Measurements from ENCODE around the gene LRRC51. TPM values are rescaled to one million over a fixed set of nuclear protein-coding genes. Genes with fewer than 3 reads are reported as not detected.

LRRC51 gene, protein sequence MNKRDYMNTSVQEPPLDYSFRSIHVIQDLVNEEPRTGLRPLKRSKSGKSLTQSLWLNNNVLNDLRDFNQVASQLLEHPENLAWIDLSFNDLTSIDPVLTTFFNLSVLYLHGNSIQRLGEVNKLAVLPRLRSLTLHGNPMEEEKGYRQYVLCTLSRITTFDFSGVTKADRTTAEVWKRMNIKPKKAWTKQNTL
- 1 to 10 TPM; 3.2 to 7.0 (median 4.5) TPM for total RNA-seq

DNA sequence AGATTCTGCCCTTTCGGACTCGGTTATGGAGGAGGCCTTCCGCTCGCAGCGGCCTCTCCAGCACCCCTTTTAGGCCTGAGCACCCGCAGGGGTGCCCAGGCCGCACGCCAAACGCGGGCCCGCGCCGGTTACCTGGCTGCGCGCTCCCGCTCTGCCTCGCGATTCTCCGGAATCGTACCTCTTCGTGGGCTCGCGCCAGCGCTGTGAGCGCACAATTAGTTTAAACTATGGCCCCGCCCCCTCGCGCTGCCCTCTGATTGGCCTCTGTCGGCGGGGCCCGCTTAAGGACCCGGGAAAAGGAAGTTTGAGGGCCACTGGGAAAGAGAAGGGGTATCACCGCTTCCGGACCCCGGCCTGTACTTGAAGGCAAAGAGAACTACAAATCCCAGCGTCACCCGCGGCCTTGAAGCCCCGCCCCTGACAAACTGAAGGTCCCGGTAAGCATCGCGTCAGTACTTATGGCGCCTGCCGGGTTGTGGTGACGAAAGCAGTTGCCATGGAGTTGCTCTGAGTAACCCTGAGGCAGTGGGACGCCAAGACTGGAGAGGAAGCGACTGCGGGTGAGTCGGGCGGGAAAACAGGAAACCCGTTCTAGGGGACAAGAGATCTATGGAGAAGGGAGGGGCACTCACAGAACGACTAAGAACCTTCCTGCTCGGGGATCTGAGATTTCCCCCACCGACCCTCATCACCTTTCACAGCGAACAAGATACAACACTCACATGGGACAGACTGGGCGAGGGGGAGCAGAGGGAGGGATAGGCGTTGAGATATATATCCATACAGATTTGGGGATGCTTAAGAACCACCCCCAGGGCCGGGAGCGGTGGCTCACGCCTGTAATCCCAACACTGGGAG lies at the start of gene LRRC51, which contains the start of gene NUMA1:
LRRC51 (plus strand) TSS at position 525 of the 858 bp plus-strand sequence. CDS start 8,234 bp downstream, outside the sequence.
NUMA1 (minus strand) TSS at position 217 of the 858 bp plus-strand sequence. CDS start 44,599 bp downstream, outside the sequence.
- TF ChIP-seq, protein P1, sequence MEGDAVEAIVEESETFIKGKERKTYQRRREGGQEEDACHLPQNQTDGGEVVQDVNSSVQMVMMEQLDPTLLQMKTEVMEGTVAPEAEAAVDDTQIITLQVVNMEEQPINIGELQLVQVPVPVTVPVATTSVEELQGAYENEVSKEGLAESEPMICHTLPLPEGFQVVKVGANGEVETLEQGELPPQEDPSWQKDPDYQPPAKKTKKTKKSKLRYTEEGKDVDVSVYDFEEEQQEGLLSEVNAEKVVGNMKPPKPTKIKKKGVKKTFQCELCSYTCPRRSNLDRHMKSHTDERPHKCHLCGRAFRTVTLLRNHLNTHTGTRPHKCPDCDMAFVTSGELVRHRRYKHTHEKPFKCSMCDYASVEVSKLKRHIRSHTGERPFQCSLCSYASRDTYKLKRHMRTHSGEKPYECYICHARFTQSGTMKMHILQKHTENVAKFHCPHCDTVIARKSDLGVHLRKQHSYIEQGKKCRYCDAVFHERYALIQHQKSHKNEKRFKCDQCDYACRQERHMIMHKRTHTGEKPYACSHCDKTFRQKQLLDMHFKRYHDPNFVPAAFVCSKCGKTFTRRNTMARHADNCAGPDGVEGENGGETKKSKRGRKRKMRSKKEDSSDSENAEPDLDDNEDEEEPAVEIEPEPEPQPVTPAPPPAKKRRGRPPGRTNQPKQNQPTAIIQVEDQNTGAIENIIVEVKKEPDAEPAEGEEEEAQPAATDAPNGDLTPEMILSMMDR (IDR thresholded peaks at IDR 0.05; ENCODE audit: low read depth) = no peak

DNA sequence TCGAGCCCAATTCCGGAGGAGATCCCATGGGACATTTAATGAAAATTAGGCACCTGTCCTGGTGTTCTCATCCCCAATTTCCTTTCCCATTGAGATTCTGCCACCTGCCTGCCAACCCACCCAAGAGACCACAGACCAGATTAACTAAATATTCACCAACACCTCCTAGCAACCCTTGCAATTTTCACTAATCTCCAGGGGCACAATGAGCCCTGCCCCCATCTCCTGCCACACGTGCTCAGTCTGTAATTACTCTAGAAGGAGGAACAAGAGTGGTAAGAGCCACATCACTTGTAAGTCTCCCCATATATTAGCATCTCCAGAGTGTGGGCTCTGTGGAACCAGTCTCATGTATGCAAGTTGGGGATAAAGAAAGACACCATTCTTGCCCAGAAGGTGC lies 44.0 kb upstream of the LRRC51 start:
- TF ChIP-seq, protein P1 (IDR thresholded peaks at IDR 0.05; ENCODE audit: low read depth) = no peak

DNA sequence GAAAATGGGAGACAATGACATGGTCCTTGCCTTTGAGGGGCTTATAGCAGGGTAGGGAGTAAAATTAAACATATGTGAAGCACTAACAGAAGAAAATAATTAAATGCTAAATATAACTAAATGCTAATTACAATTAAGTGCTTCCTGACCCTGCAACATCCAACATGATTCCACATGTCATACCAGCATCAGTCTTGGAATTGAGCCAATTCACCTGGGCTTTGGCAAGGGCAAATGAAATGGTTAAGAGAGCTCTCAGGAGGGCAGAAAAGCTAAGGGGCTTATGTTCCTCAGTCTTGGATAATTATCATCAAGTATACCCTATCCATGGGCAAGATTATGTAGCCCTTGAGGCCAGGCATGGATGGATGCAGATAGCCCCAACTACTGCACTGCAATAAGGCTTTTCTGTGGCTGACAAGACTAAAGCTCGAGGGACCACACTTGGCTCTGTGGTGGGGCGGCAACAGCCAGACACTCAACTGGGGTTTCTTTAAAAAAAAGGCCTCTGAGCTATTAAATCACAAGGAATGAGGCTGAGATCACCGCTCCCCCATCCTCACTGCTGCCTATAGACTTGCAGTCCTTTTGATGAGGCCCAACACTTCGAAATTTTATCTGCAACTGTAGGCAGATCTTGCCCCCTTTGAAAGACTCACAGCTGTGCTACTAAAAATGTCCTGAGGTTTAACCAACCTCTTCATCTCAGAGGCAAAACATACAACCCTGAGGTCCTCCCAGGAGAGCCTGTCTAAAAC lies 42.9 kb upstream of the LRRC51 start:
- TF ChIP-seq, protein P1 (IDR thresholded peaks at IDR 0.05; ENCODE audit: low read depth) = no peak

DNA sequence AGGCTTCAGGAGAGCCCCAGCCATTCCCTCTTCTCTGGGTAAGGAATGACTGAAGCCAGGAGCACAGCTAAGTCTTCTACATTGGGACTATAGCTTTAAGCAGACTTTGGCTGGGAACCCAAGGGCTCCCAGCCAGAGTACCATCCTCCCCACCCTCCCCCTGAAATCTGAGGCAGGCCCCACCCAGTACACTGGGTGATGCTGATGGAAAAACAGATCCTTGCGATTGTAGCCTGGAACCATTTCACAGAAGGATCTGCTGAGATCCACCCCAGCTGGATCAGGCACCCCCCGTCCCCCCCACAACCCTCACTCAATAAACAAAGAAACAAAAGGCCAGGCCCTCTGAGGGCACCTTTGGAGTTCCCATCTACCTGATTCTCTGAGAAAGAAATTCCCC lies 42.2 kb upstream of the LRRC51 start:
- TF ChIP-seq, protein P1 (IDR thresholded peaks at IDR 0.05; ENCODE audit: low read depth) = no peak

DNA sequence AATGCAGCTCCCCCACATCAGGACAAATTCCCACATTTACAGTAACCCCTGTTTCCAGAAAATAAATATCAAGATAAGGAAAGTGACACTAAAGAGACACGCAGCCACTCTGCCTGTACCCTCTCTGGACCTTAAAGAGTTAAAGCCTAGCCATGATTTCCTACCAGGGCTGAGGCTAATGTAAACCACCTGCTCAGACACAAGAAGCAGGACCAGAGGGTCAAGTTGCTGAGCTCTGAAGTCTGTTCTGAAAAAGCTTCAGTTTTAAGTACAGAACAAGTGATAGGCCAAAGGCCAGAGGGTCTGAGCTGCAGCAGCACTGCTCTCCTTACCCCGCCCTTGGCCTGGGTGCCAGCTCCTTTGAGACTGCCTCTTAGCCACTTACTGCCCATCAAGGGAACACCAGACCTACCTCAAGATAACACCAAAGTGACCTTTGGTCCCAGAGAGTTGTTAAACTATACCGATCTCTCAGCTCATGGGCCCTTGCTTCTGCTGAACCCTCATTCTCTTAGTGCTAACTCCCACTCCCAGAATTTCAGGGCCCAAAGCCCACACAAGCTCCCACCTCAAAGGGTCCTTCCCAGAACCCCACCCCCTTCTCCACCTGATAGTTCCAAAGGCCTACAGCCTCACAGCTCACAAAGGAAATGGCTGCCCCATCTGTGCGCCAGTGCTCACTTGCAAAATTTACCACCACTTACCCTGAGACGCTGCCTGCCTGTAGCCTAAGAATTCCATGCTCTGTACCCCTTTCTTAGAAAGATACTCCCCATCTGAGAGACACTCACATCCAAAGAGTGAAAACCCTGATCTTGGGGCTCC lies 41.4 kb upstream of the LRRC51 start:
- TF ChIP-seq, protein P1 (IDR thresholded peaks at IDR 0.05; ENCODE audit: low read depth) = no peak

DNA sequence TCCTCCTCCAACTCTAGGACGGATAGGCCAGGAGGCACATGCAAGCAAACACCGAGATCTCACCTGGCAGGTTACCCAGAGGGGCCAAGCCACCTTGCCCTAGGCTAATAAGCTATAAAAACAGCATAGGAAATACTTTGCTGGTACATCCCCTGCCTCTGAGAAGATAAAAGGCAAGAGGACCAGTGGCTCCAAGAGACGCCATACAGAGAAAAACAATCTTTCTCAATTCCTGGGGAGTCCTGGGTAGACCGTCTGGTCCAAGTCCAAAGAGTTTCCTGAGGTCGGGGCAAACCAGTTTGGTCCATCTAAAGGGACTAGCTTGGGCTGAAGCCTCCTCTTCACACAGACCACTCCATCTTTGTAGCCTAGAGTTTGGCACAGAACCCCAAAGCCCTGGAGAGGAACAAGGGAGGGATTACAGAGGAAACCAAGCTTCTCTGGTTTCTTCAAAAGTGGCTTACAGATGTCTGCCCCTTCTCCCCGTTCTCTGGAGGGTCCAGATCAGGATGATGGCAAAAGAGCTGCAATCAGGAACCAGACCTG lies 40.7 kb upstream of the LRRC51 start:
- TF ChIP-seq, protein P1 (IDR thresholded peaks at IDR 0.05; ENCODE audit: low read depth) = no peak

Measured in subcutaneous adipose tissue (tissue), 4 donors.